ENCODE data around the gene RABGAP1. TPM values are rescaled to one million over a fixed set of nuclear protein-coding genes. Genes with fewer than 3 reads are reported as not detected.

Gene RABGAP1
- total RNA-seq, 2 experiments from 2014 or later = 19.7 to 21.3 TPM

DNA sequence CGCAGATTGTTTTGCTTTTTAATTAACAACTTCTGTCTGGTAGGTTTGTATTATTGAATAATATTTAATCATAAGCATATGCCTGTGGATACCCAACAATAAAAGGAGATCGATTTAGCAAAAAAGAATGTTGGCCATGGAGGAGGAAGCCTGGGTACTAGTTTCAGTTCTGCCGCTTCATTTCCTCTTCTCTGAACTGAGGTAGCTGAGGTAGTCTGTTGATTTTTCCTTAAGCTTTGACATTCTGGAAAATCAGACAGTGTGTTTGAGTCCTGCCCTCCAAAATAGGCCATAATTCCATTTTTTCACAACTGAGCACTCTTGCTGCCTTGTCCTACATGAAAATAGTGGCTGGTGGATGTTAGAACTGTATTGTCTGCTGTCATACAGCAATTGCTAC lies 86.7 kb downstream of the RABGAP1 start:
- Mint-ChIP-seq H3K36me3 (ENCODE audit: low read depth) (peaks cover 20% of the 10 kb centered on the region), H3K4me3 (no peak overlapping the region), H3K9me3 (no peaks in the 10 kb centered on the region), H3K27me3 (ENCODE audit: low read depth) (no peaks in the 10 kb centered on the region), H3K27ac (no peak overlapping the region), H3K4me1 (ENCODE audit: low read depth) (no peaks in the 10 kb centered on the region)
- intact Hi-C loops (cut with micrococcal nuclease) = no loop called here
- no peak for DNase-seq
- CTCF ChIA-PET = no interaction called here

DNA sequence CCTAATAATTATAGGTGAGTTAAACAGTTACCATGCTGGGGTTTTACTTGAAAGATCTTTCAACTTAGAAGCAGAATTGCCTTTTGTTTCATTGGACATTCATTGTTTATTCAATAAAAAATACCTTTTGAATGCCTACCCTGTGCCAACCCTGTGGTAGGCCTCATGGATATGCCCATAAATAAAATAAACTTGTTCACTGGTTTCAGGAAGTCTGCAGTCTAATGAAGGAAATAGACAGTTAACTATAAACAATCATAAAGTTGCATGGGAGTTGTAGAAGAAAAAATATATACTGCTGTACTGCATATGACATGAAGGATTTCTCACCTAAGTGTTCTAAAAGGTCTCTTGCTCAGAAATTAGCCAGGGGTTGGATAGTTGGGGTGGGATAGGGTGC lies 87.3 kb downstream of the RABGAP1 start:
- CTCF ChIA-PET = no interaction called here
- Mint-ChIP-seq H3K27me3 (ENCODE audit: low read depth) (no peaks in the 10 kb centered on the region), H3K36me3 (ENCODE audit: low read depth) (peaks cover 17% of the 10 kb centered on the region), H3K9me3 (no peaks in the 10 kb centered on the region), H3K4me1 (ENCODE audit: low read depth) (no peaks in the 10 kb centered on the region), H3K4me3 (no peak overlapping the region), H3K27ac (no peak overlapping the region)
- no peak for DNase-seq
- intact Hi-C loops (cut with micrococcal nuclease) = no loop called here

DNA sequence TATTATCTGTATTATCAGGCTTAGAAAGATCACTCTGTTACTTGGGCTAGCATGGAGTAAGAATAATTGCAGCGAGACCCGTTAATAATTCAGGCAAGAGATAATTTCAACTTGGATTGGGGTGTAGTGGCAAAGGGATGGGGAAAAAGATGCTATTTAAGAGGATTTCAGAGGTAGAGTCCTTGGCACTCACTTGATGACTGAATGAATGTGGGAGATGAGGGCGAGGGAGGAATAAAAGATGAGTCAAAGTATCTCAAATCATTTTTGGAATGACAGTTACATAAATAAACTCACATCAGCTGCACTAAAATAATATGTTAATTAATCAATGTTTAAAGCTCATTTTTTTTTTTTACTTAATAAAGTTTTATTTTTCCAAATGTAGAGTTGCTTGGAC lies 88.2 kb downstream of the RABGAP1 start:
- no peaks in the 10 kb centered on the region for H3K4me1 Mint-ChIP-seq (ENCODE audit: low read depth)
- intact Hi-C loops (cut with micrococcal nuclease) = no loop called here
- H3K4me3 Mint-ChIP-seq = no peak overlapping the region
- no peaks in the 10 kb centered on the region for H3K9me3 Mint-ChIP-seq
- no peak for DNase-seq
- peaks cover 15% of the 10 kb centered on the region for H3K36me3 Mint-ChIP-seq (ENCODE audit: low read depth)
- H3K27ac Mint-ChIP-seq = no peak overlapping the region
- CTCF ChIA-PET = interaction anchor here (1.0 to 1.1 kb wide), 2 partner anchors 321 to 325 kb away, joined by 3 read pairs; no protein-coding TSS in a partner anchor
- no peaks in the 10 kb centered on the region for H3K27me3 Mint-ChIP-seq (ENCODE audit: low read depth)

DNA sequence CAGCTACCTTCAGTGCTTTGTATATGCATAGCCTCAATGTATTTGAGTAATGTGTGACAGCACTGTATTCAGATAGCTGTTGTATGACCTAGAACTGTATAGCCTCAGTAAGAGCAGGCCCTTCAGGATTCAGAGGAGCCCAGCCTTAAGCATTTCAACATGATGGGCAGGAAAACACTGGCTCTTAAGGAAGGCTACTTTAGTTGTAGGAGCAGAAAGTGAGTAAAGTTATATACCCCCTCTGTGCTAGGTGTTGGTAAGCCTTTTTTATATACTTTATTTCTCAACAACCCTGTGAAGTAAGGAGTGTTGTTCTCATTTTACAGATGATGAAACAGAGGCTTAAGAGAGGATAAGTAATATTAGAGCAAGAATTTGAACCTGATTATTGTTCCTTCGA lies 91.1 kb downstream of the RABGAP1 start:
- intact Hi-C loops (cut with micrococcal nuclease) = no loop called here
- no peak for DNase-seq
- Mint-ChIP-seq H3K4me1 (ENCODE audit: low read depth) (peaks cover 3% of the 10 kb centered on the region), H3K4me3 (no peak overlapping the region), H3K9me3 (no peaks in the 10 kb centered on the region), H3K36me3 (ENCODE audit: low read depth) (peaks cover 9% of the 10 kb centered on the region), H3K27me3 (ENCODE audit: low read depth) (no peaks in the 10 kb centered on the region), H3K27ac (no peak overlapping the region)
- CTCF ChIA-PET = no interaction called here

DNA sequence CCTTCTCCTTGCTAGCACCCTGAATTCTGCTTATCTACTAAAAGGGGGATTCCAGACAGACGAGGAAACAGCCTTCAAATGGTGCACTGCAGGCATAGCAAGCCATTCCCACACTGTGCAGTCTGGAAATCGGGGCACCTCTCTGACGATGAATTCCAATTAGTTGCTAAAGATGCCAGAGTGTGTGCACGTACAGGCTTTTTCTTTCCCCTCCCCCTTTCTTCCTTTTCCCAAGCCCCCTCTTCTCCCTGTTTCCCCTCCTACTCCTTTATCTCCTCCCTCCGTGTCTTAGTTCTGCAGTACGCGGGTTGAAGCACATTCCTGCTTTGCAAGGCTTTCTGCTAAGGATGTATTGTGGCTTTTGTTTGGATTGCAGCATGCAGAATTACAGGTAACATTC lies 92.5 kb downstream of the RABGAP1 start, which contains the start of gene GPR21:
GPR21 (plus strand) TSS at position 316 of the 400 bp plus-strand sequence. CDS start 900 bp downstream, outside the sequence.
- H3K27me3 Mint-ChIP-seq (ENCODE audit: low read depth) = no peaks in the 10 kb centered on the region
- H3K9me3 Mint-ChIP-seq = no peaks in the 10 kb centered on the region
- no peak within 1 kb of the TSS for H3K27ac Mint-ChIP-seq
- no peak for DNase-seq
- peaks cover 6% of the 10 kb centered on the region for H3K4me1 Mint-ChIP-seq (ENCODE audit: low read depth)
- H3K36me3 Mint-ChIP-seq (ENCODE audit: low read depth) = peaks cover 8% of the 10 kb centered on the region
- intact Hi-C loops (cut with micrococcal nuclease) = no loop called here
- CTCF ChIA-PET = no interaction called here
- no peak within 1 kb of the TSS for H3K4me3 Mint-ChIP-seq

DNA sequence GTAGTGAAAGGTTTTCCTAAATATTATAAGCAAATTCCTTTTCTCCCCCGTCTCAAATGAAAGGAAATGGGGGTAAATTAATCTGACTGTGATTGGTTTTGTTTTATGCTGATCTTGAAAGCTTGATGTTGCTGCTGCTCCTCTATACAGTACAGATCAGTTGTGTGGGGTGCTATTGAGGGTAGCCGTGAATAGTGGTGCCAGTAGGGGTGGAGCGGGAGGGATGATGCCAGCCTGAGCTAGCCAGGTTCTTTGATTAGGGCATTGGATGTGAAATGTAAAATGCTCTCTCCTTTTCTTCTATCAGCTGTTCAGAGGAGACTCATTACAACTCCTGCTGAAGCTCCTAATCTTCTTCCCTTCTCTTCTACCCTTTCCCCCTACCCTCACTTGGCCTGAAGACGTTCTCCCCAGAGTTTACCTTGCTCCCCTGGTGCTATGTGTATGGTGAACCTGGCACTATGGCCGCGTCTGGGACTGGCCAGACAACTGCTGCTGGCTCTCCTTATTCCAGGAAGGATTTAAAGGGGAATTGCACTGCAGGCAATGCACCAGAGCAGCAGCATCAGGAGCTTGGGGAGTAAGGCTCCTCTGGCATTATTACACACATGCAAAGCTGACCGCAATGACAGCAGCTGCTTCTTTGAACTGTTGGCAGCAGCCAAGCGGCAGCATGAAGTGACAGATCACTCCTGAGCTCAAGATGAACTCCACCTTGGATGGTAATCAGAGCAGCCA lies 93.2 kb downstream of the RABGAP1 start:
- intact Hi-C loops (cut with micrococcal nuclease) = no loop called here
- no peak overlapping the region for H3K27ac Mint-ChIP-seq
- no peak overlapping the region for H3K4me3 Mint-ChIP-seq
- H3K4me1 Mint-ChIP-seq (ENCODE audit: low read depth) = peaks cover 6% of the 10 kb centered on the region
- H3K9me3 Mint-ChIP-seq = no peaks in the 10 kb centered on the region
- CTCF ChIA-PET = no interaction called here
- H3K27me3 Mint-ChIP-seq (ENCODE audit: low read depth) = no peaks in the 10 kb centered on the region
- DNase-seq = no peak
- H3K36me3 Mint-ChIP-seq (ENCODE audit: low read depth) = peaks cover 5% of the 10 kb centered on the region

DNA sequence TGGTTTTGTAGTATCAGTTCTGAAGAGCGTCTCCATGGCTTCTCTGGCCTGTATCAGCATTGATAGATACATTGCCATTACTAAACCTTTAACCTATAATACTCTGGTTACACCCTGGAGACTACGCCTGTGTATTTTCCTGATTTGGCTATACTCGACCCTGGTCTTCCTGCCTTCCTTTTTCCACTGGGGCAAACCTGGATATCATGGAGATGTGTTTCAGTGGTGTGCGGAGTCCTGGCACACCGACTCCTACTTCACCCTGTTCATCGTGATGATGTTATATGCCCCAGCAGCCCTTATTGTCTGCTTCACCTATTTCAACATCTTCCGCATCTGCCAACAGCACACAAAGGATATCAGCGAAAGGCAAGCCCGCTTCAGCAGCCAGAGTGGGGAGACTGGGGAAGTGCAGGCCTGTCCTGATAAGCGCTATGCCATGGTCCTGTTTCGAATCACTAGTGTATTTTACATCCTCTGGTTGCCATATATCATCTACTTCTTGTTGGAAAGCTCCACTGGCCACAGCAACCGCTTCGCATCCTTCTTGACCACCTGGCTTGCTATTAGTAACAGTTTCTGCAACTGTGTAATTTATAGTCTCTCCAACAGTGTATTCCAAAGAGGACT lies 94.2 kb downstream of the RABGAP1 start:
- H3K9me3 Mint-ChIP-seq = no peaks in the 10 kb centered on the region
- CTCF ChIA-PET = interaction anchor here (0.7 kb wide), 1 partner anchor 16 kb away, joined by 3 read pairs; no protein-coding TSS in a partner anchor
- H3K4me1 Mint-ChIP-seq (ENCODE audit: low read depth) = peaks cover 6% of the 10 kb centered on the region
- no peak for DNase-seq
- intact Hi-C loops (cut with micrococcal nuclease) = no loop called here
- H3K4me3 Mint-ChIP-seq = no peak overlapping the region
- H3K27ac Mint-ChIP-seq = no peak overlapping the region
- no peaks in the 10 kb centered on the region for H3K27me3 Mint-ChIP-seq (ENCODE audit: low read depth)
- H3K36me3 Mint-ChIP-seq (ENCODE audit: low read depth) = peaks cover 2% of the 10 kb centered on the region

DNA sequence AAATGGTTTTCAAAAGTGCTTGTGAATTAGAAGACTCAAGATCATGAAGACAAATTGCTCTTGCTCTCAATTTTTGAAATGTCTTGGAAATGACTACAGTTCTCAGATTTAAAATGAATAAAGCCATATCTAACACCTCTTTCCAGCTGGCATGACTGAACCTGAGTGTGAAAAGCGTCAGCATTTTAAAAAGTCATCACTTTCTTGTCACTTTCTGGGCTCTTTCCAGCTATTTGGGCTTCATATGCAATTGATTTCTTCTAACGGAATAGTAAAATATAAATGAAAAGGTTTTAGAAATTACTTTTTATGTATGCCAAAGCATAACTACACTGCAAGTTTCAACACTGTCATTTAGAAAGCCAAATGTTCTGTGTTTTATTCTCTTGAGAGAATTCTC lies 95.0 kb downstream of the RABGAP1 start:
- no peaks in the 10 kb centered on the region for H3K27me3 Mint-ChIP-seq (ENCODE audit: low read depth)

DNA sequence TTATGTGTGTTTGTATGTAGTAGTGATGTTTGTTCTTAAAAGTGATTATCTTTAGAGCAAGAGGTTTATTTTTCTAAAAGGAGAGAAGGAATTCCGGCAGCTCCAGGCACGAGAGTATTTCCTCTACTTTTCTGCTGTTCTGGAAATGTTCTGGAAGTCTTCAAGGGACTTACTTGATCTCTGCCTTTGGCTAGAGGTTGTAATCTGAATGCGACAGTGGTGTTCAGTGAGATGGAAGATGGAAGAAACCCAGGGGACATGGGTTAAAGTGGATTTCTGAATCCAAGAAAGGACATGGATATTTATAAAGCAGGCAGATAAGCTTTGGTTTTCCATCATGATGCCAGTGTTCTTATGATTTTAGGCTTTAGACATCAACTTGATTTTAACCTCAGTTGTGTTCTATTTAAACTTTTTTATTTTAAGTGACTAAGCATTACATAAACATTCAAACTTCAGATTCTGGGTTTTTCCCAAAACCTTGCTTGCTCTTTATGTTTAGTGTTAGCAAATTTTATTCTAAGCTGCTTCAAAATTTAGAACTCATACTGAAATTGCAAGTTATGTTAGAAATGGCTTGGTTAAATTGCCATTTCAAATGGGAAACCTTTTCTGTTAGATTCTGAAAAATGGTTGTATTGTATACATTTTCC lies 96.2 kb downstream of the RABGAP1 start:
- intact Hi-C loops (cut with micrococcal nuclease) = no loop called here
- peaks cover 5% of the 10 kb centered on the region for H3K36me3 Mint-ChIP-seq (ENCODE audit: low read depth)
- no peak for DNase-seq

More for the DNA sequence above, 95.0 kb downstream of the RABGAP1 start:
- DNase-seq = no peak
- peaks cover 2% of the 10 kb centered on the region for H3K36me3 Mint-ChIP-seq (ENCODE audit: low read depth)
- CTCF ChIA-PET = interaction anchor here (0.7 kb wide), 2 partner anchors 13 to 17 kb away, joined by 3 read pairs; no protein-coding TSS in a partner anchor
- H3K27ac Mint-ChIP-seq = no peak overlapping the region
- H3K4me3 Mint-ChIP-seq = no peak overlapping the region
- intact Hi-C loops (cut with micrococcal nuclease) = no loop called here
- peaks cover 6% of the 10 kb centered on the region for H3K4me1 Mint-ChIP-seq (ENCODE audit: low read depth)
- H3K9me3 Mint-ChIP-seq = no peaks in the 10 kb centered on the region

DNA sequence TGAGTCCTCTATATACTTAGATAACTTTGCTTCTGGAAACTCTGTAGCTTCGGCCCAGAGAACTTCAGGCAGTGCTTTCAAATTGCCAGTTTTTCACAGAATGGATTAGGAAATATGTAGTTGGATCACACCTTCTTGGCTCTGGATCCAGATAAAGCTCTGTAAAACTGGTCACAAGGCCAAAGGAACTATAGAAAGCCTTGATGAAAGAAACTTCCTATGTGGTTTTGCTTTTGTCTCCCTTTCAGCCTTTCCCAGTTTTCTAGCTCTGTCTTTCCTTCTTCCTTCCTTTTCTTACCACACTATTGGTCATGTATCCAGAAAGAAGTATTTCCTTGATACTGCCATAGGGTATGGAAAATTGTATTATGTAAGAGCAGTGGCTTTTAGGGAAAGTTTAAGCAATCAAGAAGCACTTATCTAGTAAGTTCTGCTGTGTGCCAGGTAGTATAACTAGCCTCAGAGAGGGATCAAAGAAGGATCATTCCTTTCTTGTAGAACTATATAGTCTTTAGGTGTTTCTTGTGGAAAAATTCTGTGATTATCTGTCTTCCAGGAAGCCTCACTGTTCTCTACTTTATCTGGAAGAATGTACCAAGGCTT lies 98.9 kb downstream of the RABGAP1 start:
- Mint-ChIP-seq H3K9me3 (peaks cover 2% of the 10 kb centered on the region), H3K4me3 (no peak overlapping the region), H3K27me3 (ENCODE audit: low read depth) (no peaks in the 10 kb centered on the region), H3K4me1 (ENCODE audit: low read depth) (peaks cover 6% of the 10 kb centered on the region), H3K36me3 (ENCODE audit: low read depth) (peaks cover 13% of the 10 kb centered on the region), H3K27ac (no peak overlapping the region)
- no peak for DNase-seq
- CTCF ChIA-PET = no interaction called here
- intact Hi-C loops (cut with micrococcal nuclease) = no loop called here

More for the DNA sequence above, 96.2 kb downstream of the RABGAP1 start:
- Mint-ChIP-seq H3K27ac (no peak overlapping the region), H3K9me3 (no peaks in the 10 kb centered on the region), H3K4me3 (no peak overlapping the region), H3K4me1 (ENCODE audit: low read depth) (peaks cover 6% of the 10 kb centered on the region), H3K27me3 (ENCODE audit: low read depth) (no peaks in the 10 kb centered on the region)
- CTCF ChIA-PET = no interaction called here

DNA sequence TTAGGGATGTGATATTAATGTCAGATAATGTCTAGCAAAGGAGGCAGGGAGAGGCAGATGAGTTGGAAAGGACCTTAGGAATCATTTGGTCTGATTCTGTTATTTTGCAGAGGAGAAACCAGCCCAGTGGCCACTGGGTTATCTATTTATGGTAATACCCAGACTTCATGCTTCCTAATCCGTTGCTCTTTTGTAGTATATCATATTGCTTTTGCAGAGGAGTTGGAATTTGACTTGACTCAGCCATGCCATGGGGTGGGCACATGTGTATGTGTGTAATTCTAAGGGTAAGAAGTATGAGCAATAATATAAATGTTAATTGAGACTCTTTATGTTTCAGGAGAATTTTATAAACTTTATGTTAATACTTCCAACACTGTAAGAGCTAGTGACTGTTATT lies 100.0 kb downstream of the RABGAP1 start:
- Mint-ChIP-seq H3K27ac (no peak overlapping the region), H3K36me3 (ENCODE audit: low read depth) (peaks cover 10% of the 10 kb centered on the region), H3K4me1 (ENCODE audit: low read depth) (peaks cover 6% of the 10 kb centered on the region), H3K27me3 (ENCODE audit: low read depth) (no peaks in the 10 kb centered on the region), H3K4me3 (no peak overlapping the region), H3K9me3 (peaks cover 2% of the 10 kb centered on the region)
- no peak for DNase-seq
- CTCF ChIA-PET = no interaction called here
- intact Hi-C loops (cut with micrococcal nuclease) = no loop called here

DNA sequence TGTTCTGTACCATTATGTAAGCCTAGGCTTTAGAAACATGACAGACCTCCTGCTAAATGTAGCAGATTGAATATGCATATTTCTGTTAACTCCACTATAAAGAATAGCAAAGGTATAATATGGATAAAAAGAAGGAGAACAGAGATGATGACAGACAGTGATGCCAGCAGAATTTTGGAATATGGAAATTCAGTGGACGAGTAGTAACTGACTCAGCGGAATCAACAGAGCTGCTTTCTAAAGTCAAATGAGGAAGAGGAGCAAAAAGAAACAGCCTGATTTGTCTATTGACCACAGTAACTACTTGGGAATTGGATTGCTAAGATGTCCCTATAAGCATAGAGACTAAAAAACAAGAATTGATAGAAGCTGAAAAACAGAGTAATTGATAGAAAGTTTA lies 100.7 kb downstream of the RABGAP1 start:
- CTCF ChIA-PET = interaction anchor here (0.6 kb wide), 1 partner anchor 699 kb away, joined by 4 read pairs; no protein-coding TSS in a partner anchor

More for the DNA sequence above, 100.7 kb downstream of the RABGAP1 start:
- Mint-ChIP-seq H3K36me3 (ENCODE audit: low read depth) (peaks cover 10% of the 10 kb centered on the region), H3K9me3 (peaks cover 2% of the 10 kb centered on the region), H3K4me3 (no peak overlapping the region), H3K27me3 (ENCODE audit: low read depth) (no peaks in the 10 kb centered on the region), H3K27ac (no peak overlapping the region), H3K4me1 (ENCODE audit: low read depth) (peaks cover 6% of the 10 kb centered on the region)
- DNase-seq = no peak
- intact Hi-C loops (cut with micrococcal nuclease) = no loop called here

All from activated naive CD4-positive, alpha-beta T cell treated with anti-CD3 and anti-CD28 coated beads for 36 hours (primary cell).